ENCODE measurements around the gene UGT3A2. TPM values are rescaled to one million over a fixed set of nuclear protein-coding genes. Genes with fewer than 3 reads are reported as not detected.

The UGT3A2 gene
- total RNA-seq = not detected in 2 replicates

GRCh38 chr5:36066540-36067210, at the start of gene UGT3A2:
Gene UGT3A2 (minus strand): TSS chr5:36066882. CDS start chr5:36066789, 93 bp downstream.
- DNase-seq (ENCODE audit: low read depth in 2 of 2) = no peak

- DNase-seq (ENCODE audit: low read depth in 2 of 2) = no peak
These were observed 44.6 kb upstream of the UGT3A2 start for GRCh38 chr5:36111238-36111637.

DNA sequence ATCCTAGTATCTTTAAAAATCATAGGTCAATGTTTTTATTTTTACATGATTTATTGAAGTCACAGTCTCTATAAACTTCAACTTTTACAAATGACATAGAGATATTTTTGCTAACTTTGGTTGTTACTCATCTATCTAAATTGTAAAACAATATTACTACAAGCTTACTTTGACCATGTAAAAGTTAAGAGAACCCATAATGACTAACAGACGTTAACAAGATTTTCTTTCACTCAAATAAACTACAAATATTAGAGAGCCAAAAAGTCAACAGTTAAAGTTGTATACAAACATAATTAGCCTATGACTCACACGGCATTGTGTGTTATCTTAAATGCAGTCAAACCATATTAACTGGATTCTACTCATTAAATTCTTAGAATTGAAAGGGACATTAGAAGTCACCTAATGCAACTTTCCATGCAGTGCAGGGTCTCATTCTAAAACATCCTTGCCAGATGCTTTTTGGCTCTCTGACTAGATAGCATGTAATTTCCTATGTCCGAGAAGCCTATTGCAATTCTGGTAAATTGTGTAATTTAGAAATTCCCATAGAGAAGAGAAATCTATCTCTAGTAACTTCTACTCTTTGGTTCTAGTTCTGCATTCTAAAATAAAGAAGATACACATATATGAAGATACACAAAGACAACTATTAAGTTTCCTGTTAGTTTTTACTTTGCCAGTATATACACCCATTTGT, 42.2 kb upstream of the UGT3A2 start:
- DNase-seq (ENCODE audit: low read depth in 2 of 2) = no peak

GRCh38 chr5:36105819-36106218, 39.1 kb upstream of the UGT3A2 start:
- DNase-seq (ENCODE audit: low read depth in 2 of 2) = no peak

DNA sequence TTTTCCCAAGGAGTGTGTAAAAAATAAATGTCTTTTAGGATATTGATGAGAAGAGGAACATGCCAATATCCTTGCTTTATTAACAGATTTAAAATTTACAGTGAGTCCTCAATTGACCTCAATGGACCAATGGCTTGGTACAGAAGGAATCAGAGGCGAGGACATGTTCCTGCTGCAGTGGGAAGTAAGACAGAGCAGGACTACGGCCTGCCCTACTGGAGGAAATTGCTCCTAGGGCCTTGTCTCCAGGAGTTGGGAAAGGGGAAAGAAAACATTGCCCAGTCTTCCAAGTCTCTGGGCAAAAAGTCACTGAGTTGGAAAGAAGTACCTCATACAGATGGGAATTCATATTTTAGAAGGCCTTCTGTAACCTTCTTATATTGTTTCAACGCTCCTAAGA, 33.1 kb upstream of the UGT3A2 start:
- DNase-seq (ENCODE audit: low read depth in 2 of 2) = no peak

DNA sequence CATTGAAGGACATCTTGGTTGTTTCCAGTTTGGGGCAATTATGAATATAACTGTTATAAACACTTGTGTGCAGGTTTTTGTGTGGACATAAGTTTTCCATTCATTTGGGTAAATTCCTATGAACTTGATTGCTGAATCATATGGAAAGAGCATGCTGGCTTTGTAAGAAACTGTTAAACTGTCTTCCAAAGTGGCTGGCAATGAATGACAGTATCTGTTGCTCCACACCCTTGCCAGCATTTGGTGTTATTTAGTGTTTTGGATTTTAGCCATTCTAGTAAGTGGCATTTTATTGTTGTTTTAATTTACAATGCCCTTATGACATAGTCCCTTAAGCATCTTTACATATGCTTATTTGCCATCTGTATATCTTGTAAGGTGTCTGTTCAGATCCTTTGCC, 29.8 kb upstream of the UGT3A2 start:
- no peak for DNase-seq (ENCODE audit: low read depth in 2 of 2)

GRCh38 chr5:36089989-36090388, 23.3 kb upstream of the UGT3A2 start:
- peak; percentile 12 to 38 for DNase-seq (ENCODE audit: low read depth in 2 of 2)

GRCh38 chr5:36079200-36079781, 12.6 kb upstream of the UGT3A2 start:
- DNase-seq (ENCODE audit: low read depth in 2 of 2) = peak; percentile 30 to 49

DNA sequence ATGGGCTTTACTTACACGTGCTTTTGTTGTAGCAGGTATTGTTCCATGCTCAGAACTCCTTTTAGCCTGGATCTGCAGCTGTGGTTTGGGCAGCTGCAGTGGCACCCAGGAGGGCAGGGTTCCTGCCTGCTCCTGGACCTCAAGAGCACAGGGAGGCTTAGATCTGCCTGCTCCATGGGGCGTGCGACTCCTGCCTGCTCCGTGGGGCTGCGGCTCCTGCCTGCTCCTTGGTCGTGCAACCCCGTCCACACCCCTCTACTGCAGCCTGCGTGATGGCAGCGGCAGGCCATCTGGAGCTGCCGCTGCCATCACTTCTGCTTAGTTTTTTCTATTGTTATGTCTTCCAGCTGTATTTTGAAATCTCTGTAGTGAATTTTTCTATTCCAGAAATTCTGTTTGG, 11.7 kb upstream of the UGT3A2 start:
- no peak for DNase-seq (ENCODE audit: low read depth in 2 of 2)

DNA sequence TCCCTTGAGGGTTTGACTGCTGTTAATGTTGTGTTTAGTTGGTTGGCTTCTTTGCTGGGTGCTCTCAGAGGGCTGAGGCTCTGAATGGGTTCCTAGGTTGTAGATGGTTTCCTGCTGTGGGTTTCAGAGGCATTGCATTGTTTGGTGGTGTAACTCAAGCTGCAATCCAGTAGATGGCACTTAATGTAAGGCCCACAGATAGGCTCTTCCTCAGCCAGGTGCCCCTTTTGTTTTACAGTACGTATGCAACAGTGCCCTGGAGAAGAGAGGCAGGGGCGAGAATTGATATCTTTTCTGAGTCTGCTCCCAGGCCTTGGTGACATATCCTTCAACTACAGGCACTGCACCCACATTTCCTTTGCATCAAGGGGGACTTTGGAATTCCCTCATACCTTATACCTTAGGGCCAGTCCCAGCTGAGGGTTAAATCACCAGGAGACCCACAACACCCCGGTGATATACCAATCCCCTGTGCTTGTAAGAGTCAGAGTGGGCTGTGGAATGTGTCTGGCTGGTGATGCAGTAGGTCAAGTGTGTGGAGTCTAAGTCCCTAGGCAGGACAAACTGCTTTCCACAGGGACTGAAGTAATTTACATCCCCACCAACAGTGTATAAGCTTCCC, 7.0 kb upstream of the UGT3A2 start:
- DNase-seq (ENCODE audit: low read depth in 2 of 2) = peak in 1 of 2 donors; percentile 11

- no peak for DNase-seq (ENCODE audit: low read depth in 2 of 2)
These were observed 4.2 kb upstream of the UGT3A2 start for GRCh38 chr5:36070687-36071571.

GRCh38 chr5:36068751-36069281, 2.1 kb upstream of the UGT3A2 start:
- no peak for DNase-seq (ENCODE audit: low read depth in 2 of 2)

- no peak for DNase-seq (ENCODE audit: low read depth in 2 of 2)
These were observed 612 bp downstream of the UGT3A2 start for GRCh38 chr5:36066001-36066539.

DNA sequence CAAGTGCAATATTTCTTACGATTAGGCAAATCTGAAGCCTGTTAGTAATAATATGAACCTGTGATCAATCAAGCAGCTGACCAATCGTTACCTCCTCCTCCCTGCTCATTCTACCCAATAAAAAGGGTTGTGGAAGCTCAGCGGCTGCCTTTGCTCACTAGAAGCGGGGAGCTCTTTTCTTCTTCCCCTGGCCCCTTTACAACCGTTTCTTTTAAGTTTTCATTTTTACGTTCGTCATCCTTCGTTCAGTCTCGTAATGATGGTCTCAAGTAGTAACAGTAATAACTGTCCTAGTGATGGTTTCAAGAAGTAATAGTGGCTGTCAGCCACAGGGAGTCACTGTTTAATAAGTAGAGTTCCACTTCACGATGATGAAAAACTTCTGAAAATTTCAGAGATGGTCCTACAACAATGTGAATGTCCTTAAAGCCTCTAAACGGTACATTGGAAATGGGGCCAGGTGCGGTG, 6.2 kb downstream of the UGT3A2 start:
- DNase-seq (ENCODE audit: low read depth in 2 of 2) = no peak

GRCh38 chr5:36059571-36060419, 6.9 kb downstream of the UGT3A2 start:
- no peak for DNase-seq (ENCODE audit: low read depth in 2 of 2)

- no peak for DNase-seq (ENCODE audit: low read depth in 2 of 2)
These were observed 7.9 kb downstream of the UGT3A2 start for GRCh38 chr5:36058776-36059175.

- no peak for DNase-seq (ENCODE audit: low read depth in 2 of 2)
These were observed 9.3 kb downstream of the UGT3A2 start for GRCh38 chr5:36057386-36057785.

GRCh38 chr5:36056422-36056821, 10.3 kb downstream of the UGT3A2 start:
- DNase-seq (ENCODE audit: low read depth in 2 of 2) = no peak

- no peak for DNase-seq (ENCODE audit: low read depth in 2 of 2)
These were observed 10.7 kb downstream of the UGT3A2 start for GRCh38 chr5:36055984-36056383.

DNA sequence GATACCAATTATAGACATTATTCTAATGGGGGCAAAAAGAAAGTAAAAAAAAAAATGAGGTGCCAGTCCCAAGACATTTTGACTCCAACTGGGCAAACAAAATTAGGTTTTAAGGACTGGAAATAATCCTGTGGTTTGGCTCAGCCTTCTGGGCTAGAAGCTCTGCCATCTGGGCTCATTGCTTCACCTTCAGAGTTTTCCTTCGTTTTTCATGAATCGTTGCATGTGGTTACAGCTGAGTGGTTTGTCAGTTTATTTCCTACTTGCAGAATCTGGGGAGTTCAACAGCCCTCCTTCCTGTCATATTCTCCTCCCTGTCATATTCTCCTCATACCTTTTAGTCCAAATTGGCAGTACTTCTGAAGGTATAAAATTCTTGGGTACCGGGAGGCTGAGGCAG, 12.0 kb downstream of the UGT3A2 start:
- no peak for DNase-seq (ENCODE audit: low read depth in 2 of 2)

All from dermis microvascular lymphatic vessel endothelial cell (primary cell).